Astrocyte (in vitro differentiated cells and primary cell): ENCODE results near the gene SPG21. TPM values are rescaled to one million over a fixed set of nuclear protein-coding genes. Genes with fewer than 3 reads are reported as not detected.

Source experiments
- DNase-seq: peaks from one replicate; pipeline ENCODE4 v3.0.0-alpha.2; 2010; ENCODE audit warnings: low read depth
- FAIRE-seq: peaks from 2 replicates; lab custom pipeline; 2011; peaks lifted over from hg19 to GRCh38; lab: Jason Lieb, UNC
- H2AFZ ChIP-seq: 2 replicates; pipeline ENCODE4 v1.6.0; 2012; ENCODE audit warnings: low read depth, low read length, inconsistent platforms
- H3K27ac ChIP-seq: 2 replicates; pipeline ENCODE4 v1.5.1; 2011; ENCODE audit warnings: low read depth, low read length, inconsistent platforms
- H3K27me3 ChIP-seq: 2 replicates; pipeline ENCODE4 v1.6.0; 2011; ENCODE audit warnings: low read length, inconsistent platforms; ENCODE audit not compliant: insufficient read depth
- H3K36me3 ChIP-seq: 2 replicates; pipeline ENCODE4 v1.5.1; 2011; ENCODE audit warnings: low read length, inconsistent platforms; ENCODE audit not compliant: insufficient read depth
- H3K4me1 ChIP-seq: 2 replicates; pipeline ENCODE4 v1.5.1; 2011; ENCODE audit warnings: low read length, inconsistent platforms; ENCODE audit not compliant: insufficient read depth
- H3K4me2 ChIP-seq: 2 replicates; pipeline ENCODE4 v1.6.0; 2012; ENCODE audit warnings: low read length, inconsistent platforms
- H3K4me3 ChIP-seq: 2 replicates; pipeline ENCODE4 v1.5.1; 2011; ENCODE audit warnings: low read depth, mild to moderate bottlenecking, low read length, inconsistent platforms; ENCODE audit not compliant: insufficient read depth
- H3K79me2 ChIP-seq: 2 replicates; pipeline ENCODE4 v1.6.0; 2012; ENCODE audit warnings: mild to moderate bottlenecking, low read length, inconsistent platforms; ENCODE audit not compliant: insufficient read depth
- H3K9ac ChIP-seq: 2 replicates; pipeline ENCODE4 v1.6.0; 2012; ENCODE audit warnings: mild to moderate bottlenecking, low read length, inconsistent platforms
- H3K9me3 ChIP-seq: 2 replicates; pipeline ENCODE4 v1.5.1; 2012; ENCODE audit warnings: low read depth, mild to moderate bottlenecking, low read length, inconsistent platforms; ENCODE audit not compliant: insufficient read depth
- H4K20me1 ChIP-seq: 2 replicates; pipeline ENCODE4 v1.6.0; 2012; ENCODE audit warnings: low read length, inconsistent platforms; ENCODE audit not compliant: insufficient read depth
- H3K27ac Mint-ChIP-seq: one replicate; pipeline ENCODE4 v1.8.0; 2021; ENCODE audit warnings: mild to moderate bottlenecking, mixed read lengths; ENCODE audit not compliant: unreplicated experiment
- H3K27me3 Mint-ChIP-seq: one replicate; pipeline ENCODE4 v1.8.0; 2021; ENCODE audit warnings: low read depth, mixed read lengths; ENCODE audit not compliant: unreplicated experiment
- H3K36me3 Mint-ChIP-seq: one replicate; pipeline ENCODE4 v1.8.0; 2021; ENCODE audit warnings: low read depth, mixed read lengths; ENCODE audit not compliant: unreplicated experiment
- H3K4me1 Mint-ChIP-seq: one replicate; pipeline ENCODE4 v1.8.0; 2021; ENCODE audit warnings: low read depth, mixed read lengths; ENCODE audit not compliant: unreplicated experiment
- H3K4me3 Mint-ChIP-seq: one replicate; pipeline ENCODE4 v1.8.0; 2021; ENCODE audit warnings: mild to moderate bottlenecking, moderate library complexity, mixed read lengths; ENCODE audit not compliant: unreplicated experiment
- H3K9me3 Mint-ChIP-seq: one replicate; pipeline ENCODE4 v1.8.0; 2021; ENCODE audit warnings: mild to moderate bottlenecking, mixed read lengths; ENCODE audit not compliant: unreplicated experiment
- CTCF ChIP-seq: IDR thresholded peaks from 2 replicates; pipeline ENCODE4 v1.5.1; 2011; ENCODE audit warnings: low read depth, mild to moderate bottlenecking, inconsistent platforms, low read length, moderate library complexity; ENCODE audit not compliant: insufficient read depth
- EZH2 ChIP-seq: IDR thresholded peaks from 2 replicates; pipeline ENCODE4 v1.6.1; 2012; ENCODE audit warnings: mild to moderate bottlenecking, low read length, inconsistent platforms; ENCODE audit not compliant: insufficient read depth
- total RNA-seq: library from RNA; stranded (reverse); gene quantifications from 2 replicates; pipeline ENCODE4 v1.2.1, GENCODE V29; 2021

SPG21 gene
- total RNA-seq, 1 donor from 2014 or later: 60.2 TPM

- Histone ChIP-seq H3K36me3 (peaks cover 12% of the 10 kb centered on the region), H3K4me1 (peaks cover 5% of the 10 kb centered on the region), H3K27me3 (peaks cover 3% of the 10 kb centered on the region), H3K4me2 (peak overlapping the region; percentile 96), H3K9ac (no peak overlapping the region), H2AFZ (no peak overlapping the region), H3K79me2 (peaks cover 20% of the 10 kb centered on the region), H3K4me3 (peak overlapping the region; percentile 88), H4K20me1 (peaks cover 8% of the 10 kb centered on the region), H3K9me3 (no peaks in the 10 kb centered on the region), H3K27ac (no peak overlapping the region)
- TF ChIP-seq EZH2 (no peak), CTCF (no peak)
- H3K27ac Mint-ChIP-seq: no peak overlapping the region
- peaks cover 5% of the 10 kb centered on the region for H3K27me3 Mint-ChIP-seq
- FAIRE-seq: no peak
- no peaks in the 10 kb centered on the region for H3K36me3 Mint-ChIP-seq
- no peaks in the 10 kb centered on the region for H3K9me3 Mint-ChIP-seq
- peak overlapping the region; percentile 79 for H3K4me3 Mint-ChIP-seq
- peaks cover 7% of the 10 kb centered on the region for H3K4me1 Mint-ChIP-seq
- no peak for DNase-seq
These were observed 40.1 kb upstream of the SPG21 start for GRCh38 chr15:65029736-65030208.

GRCh38 chr15:65028921-65029735 is 39.4 kb upstream of the SPG21 start, which contains the start of gene MTFMT:
Gene MTFMT, minus strand, starts transcription at chr15:65029639. Its CDS starts 26 bp downstream, at chr15:65029613.
- Histone ChIP-seq H2AFZ (peak within 1 kb of the TSS; percentile 88), H3K4me1 (peaks cover 5% of the 10 kb centered on the region), H3K4me3 (peak within 1 kb of the TSS; percentile 88), H3K79me2 (peaks cover 20% of the 10 kb centered on the region), H3K27ac (peak within 1 kb of the TSS; percentile 54), H3K4me2 (peak within 1 kb of the TSS; percentile 96), H3K9me3 (no peaks in the 10 kb centered on the region), H3K27me3 (peaks cover 3% of the 10 kb centered on the region), H3K9ac (peak within 1 kb of the TSS; percentile 89), H4K20me1 (peaks cover 8% of the 10 kb centered on the region), H3K36me3 (peaks cover 12% of the 10 kb centered on the region)
- no peaks in the 10 kb centered on the region for H3K9me3 Mint-ChIP-seq
- DNase-seq (peak; percentile 49), FAIRE-seq (no peak)
- peak; percentile 2 for TF ChIP-seq CTCF
- TF ChIP-seq EZH2: no peak
- peaks cover 5% of the 10 kb centered on the region for H3K27me3 Mint-ChIP-seq
- peak within 1 kb of the TSS; percentile 91 for H3K4me3 Mint-ChIP-seq
- H3K4me1 Mint-ChIP-seq: peaks cover 7% of the 10 kb centered on the region
- peak within 1 kb of the TSS; percentile 14 for H3K27ac Mint-ChIP-seq
- no peaks in the 10 kb centered on the region for H3K36me3 Mint-ChIP-seq
